Heart left ventricle (tissue), 16 donors: Measurements from ENCODE around the gene TRAPPC1. TPM values are rescaled to one million over a fixed set of nuclear protein-coding genes. Genes with fewer than 3 reads are reported as not detected.

ENCODE experiments used
- ATAC-seq, 4 donors: fragments of 200-7000 bp; cut with Tn5 transposase; one replicate each; pipeline ENCODE4 v1.9.1; 2020 to 2022; ENCODE audit warnings: moderate library complexity in 4 of 4, mild to moderate bottlenecking in 3 of 4, moderate number of reproducible peaks in 1 of 4
- DNase-seq, 5 donors: peaks; one replicate each; pipeline ENCODE4 v3.0.0-alpha.2; 2020
- H3K27ac ChIP-seq, 12 donors: fragments of 200-600 bp; sonication (generic) in 4 of 12; one replicate each; pipeline versions ENCODE4 v1.5.0 to v1.8.0; 2016 to 2022; ENCODE audit warnings: mild to moderate bottlenecking in 2 of 12
- H3K27me3 ChIP-seq, 9 donors: fragments of 200-600 bp; sonication (generic) in 2 of 9; one replicate each; pipeline versions ENCODE4 v1.5.1 to v1.8.0; 2016 to 2022; ENCODE audit warnings: mild to moderate bottlenecking in 3 of 9
- H3K36me3 ChIP-seq, 9 donors: fragments of 200-600 bp; sonication (generic) in 2 of 9; one replicate each; pipeline versions ENCODE4 v1.5.0 to v1.8.0; 2018 to 2022; ENCODE audit warnings: mild to moderate bottlenecking in 2 of 9
- H3K4me1 ChIP-seq, 12 donors: fragments of 200-600 bp; sonication (generic) in 4 of 12; one replicate each; pipeline versions ENCODE4 v1.5.0 to v1.8.0; 2016 to 2022; ENCODE audit warnings: mild to moderate bottlenecking in 3 of 12
- H3K4me3 ChIP-seq, 12 donors: fragments of 200-600 bp; sonication (generic) in 4 of 12; one replicate each; pipeline versions ENCODE4 v1.5.0 to v1.8.0; 2017 to 2022; ENCODE audit warnings: mild to moderate bottlenecking in 9 of 12, moderate library complexity in 4 of 12
- H3K9me3 ChIP-seq, 12 donors: fragments of 200-600 bp; sonication (generic) in 4 of 12; one replicate each; pipeline versions ENCODE4 v1.5.0 to v1.8.0; 2016 to 2022; ENCODE audit warnings: mild to moderate bottlenecking in 1 of 12
- CTCF ChIP-seq, 12 donors: fragments of 200-600 bp; sonication (generic) in 4 of 12; IDR thresholded peaks; one replicate each; pipeline versions ENCODE4 v1.5.0 to v1.8.0; 2018 to 2022; ENCODE audit warnings: antibody characterized with exemption in 12 of 12, mild to moderate bottlenecking in 5 of 12
- POLR2A ChIP-seq, 2 donors: fragments of 450-650 bp; IDR thresholded peaks; one replicate each; pipeline ENCODE4 v1.6.1; 2017; ENCODE audit warnings: antibody characterized with exemption in 2 of 2, mild to moderate bottlenecking in 2 of 2, moderate library complexity in 2 of 2
- WGBS, 4 donors: extraction: QIAGEN DNeasy Blood & Tissue Kit in 2 of 4; methylation state at CpG; one replicate each; pipeline versions ENCODE4 v1.1.5 to v1.1.7; 2013 to 2018; 5-methylcytosine and 5-hydroxymethylcytosine counted together
- intact Hi-C, 10 donors: fragments of 100-400 bp; cut with DNase I; formaldehyde crosslinking; loops; one replicate each; pipeline versions ENCODE4 v1.11.1 to v1.14.2; 2022
- polyA plus RNA-seq, 2 donors: library from polyadenylated mRNA; stranded (reverse); fragments of 200-250 nt; gene quantifications; one replicate each; pipeline ENCODE4 v1.2.3, GENCODE V29; 2013
- total RNA-seq, 9 donors: library from RNA; depleted of rRNA in 2 of 9; stranded (reverse); fragments of >200 nt in 2 of 9; fragmentation: NEBNext Ultra II Directional in 3 of 9; extraction: Animal tissue kit (Norgen Biotek cat#: 25700) in 3 of 9; gene quantifications; one replicate each; pipeline versions ENCODE4 v1.1.0 to v1.2.4, GENCODE V29; 2016 to 2023
- donor health status: ischemic (EF 13 %, LVEDD 7.1; RV severe dilation, severe dysfunction).
- donor health status: healthy with polysubstance abuse.
- donor health status: DM: no; HTN: yes; CAD: no.
- donor health status: DM: no; HTN: no; CAD: no.
- donor health status: ischemic (EF 25% LVEDD 6.9; RV normal size, moderate dysfunction).
- donor health status: ischemic (EF 25% LVEDD 5.7; RV mildly dilated, moderate dysfunction).
- donor health status: healthy.
- donor health status: DM: yes; HTN: yes; CAD: no.
- donor health status: ischemic (EF 35%, LVEDD 5.7; RV mildly dilated, moderate dysfunction).
- donor health status: nonischemic (EF 11% LVEDD 7.7; RV severe dilation, severe dysfunction).
- donor health status: DM: yes; HTN: yes; CAD: no.
- donor health status: PGD.
- donor health status: ischemic (EF 29% LVEDD 5.4; RV normal size, mild dysfunction).
- donor health status: nonischemic (EF 23%, LVEDD 6.1; RV moderate dilation, normal function).

The TRAPPC1 gene
- total and polyA plus RNA-seq, 11 donors: 60.8 to 170 (median 132) TPM

DNA sequence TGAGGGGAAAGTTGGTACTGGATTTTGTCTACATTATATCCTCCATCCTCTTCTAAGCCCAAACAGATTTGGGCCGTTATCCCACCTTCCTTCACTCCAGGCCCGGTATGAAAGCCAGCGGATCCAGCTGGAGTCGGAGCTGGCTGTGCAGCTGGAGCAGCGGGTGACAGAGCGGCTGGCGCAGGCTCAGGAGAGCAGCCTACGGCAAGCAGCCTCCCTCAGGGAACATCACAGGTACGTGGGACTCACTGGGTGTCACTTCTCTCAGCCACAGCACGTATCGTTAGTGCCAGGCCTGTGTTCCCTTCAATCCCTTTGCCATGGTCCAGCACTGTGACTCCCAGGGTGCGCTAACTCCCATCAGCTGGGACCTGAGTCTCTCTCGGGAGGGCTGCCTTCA lies 11.5 kb upstream of the TRAPPC1 start:
- no peak for ATAC-seq
- Histone ChIP-seq H3K36me3 (peaks cover 4 to 96% (median 83%) of the 10 kb centered on the region in 9 donors), H3K27ac (no peak overlapping the region), H3K27me3 (no peaks in the 10 kb centered on the region), H3K4me3 (no peak overlapping the region), H3K9me3 (no peaks in the 10 kb centered on the region), H3K4me1 (no peaks in the 10 kb centered on the region)
- TF ChIP-seq POLR2A (IDR thresholded peaks at IDR 0.05) (no peak), CTCF (IDR thresholded peaks at IDR 0.05) (no peak)
- WGBS, 4 donors: 87 to 92% (median 89%) methylated on average over 8 to 13 of the region's 13 CpGs
- intact Hi-C loops: no loop called here
- no peak for DNase-seq

- WGBS, 4 donors: 91 to 96% (median 95%) methylated on average over 6 of the region's 6 CpGs
- TF ChIP-seq CTCF (IDR thresholded peaks at IDR 0.05): no peak
- no peak for TF ChIP-seq POLR2A (IDR thresholded peaks at IDR 0.05)
- DNase-seq (no peak), ATAC-seq (no peak)
- peaks cover 0 to 3% (median 0%) of the 10 kb centered on the region in 12 donors for H3K4me1 ChIP-seq
- intact Hi-C loops: no loop called here
- H3K4me3 ChIP-seq: no peak overlapping the region
- peaks cover under 1 to 97% (median 85%) of the 10 kb centered on the region in 9 donors for H3K36me3 ChIP-seq
- no peak overlapping the region for H3K27ac ChIP-seq
- H3K27me3 ChIP-seq: no peaks in the 10 kb centered on the region
- H3K9me3 ChIP-seq: no peaks in the 10 kb centered on the region
Observed at GRCh38 chr17:7940743-7941142, 9.0 kb upstream of the TRAPPC1 start.

DNA sequence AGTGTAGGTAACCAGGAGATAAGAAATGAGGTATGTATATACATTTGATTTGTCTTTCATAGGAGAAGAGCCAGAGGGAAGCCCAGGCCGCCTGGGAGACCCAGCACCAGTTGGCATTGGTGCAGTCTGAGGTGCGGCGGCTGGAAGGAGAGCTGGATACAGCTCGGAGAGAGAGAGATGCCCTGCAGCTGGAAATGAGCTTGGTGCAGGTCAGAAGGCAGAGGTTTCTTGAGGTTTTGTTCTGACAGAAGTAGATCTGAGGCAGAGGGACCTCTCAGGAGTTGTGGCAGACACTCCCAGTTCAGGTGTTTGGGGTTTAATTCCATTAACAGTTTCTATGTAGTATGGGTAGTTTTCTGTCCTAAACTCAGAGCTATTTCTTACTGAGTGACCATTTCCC lies 8.3 kb upstream of the TRAPPC1 start:
- Histone ChIP-seq H3K36me3 (peaks cover 0 to 96% (median 85%) of the 10 kb centered on the region in 9 donors), H3K27ac (no peak overlapping the region), H3K9me3 (no peaks in the 10 kb centered on the region), H3K27me3 (no peaks in the 10 kb centered on the region), H3K4me1 (peaks cover 0 to 3% (median 0%) of the 10 kb centered on the region in 12 donors), H3K4me3 (no peak overlapping the region)
- ATAC-seq (no peak), DNase-seq (no peak)
- WGBS, 4 donors: 96 to 97% (median 97%) methylated on average over 4 of the region's 4 CpGs
- intact Hi-C loops: no loop called here
- TF ChIP-seq POLR2A (IDR thresholded peaks at IDR 0.05) (no peak), CTCF (IDR thresholded peaks at IDR 0.05) (no peak)

DNA sequence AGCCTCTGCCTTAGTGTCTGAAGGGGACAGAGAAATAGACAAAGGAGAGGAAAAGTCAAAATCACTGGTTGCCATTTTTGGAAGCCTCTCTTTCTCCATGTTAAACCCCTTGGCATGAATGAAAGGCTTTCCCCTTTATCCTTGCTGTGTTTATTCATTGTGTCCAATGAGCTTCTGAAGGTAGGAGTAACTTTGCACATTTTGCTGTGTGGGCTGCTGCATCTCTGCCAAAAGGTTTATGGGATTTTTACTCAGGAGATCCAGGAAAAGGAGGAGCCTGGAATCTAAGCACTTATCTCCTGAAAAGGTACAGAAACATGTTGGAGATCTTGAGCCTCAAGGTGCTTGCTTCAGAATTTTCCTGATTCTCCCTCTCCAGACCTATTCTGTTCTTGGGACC lies 4.1 kb upstream of the TRAPPC1 start:
- ATAC-seq (no peak), DNase-seq (no peak)
- peaks cover 0 to 64% (median 58%) of the 10 kb centered on the region in 9 donors for H3K36me3 ChIP-seq
- H3K4me1 ChIP-seq: peaks cover 2 to 29% (median 17%) of the 10 kb centered on the region in 12 donors
- H3K4me3 ChIP-seq: no peak overlapping the region
- no peak overlapping the region for H3K27ac ChIP-seq
- no peak for TF ChIP-seq CTCF (IDR thresholded peaks at IDR 0.05)
- no peaks in the 10 kb centered on the region for H3K27me3 ChIP-seq
- intact Hi-C loops: no loop called here
- H3K9me3 ChIP-seq: no peaks in the 10 kb centered on the region
